ENCODE data around the gene TMEM18. TPM values are rescaled to one million over a fixed set of nuclear protein-coding genes. Genes with fewer than 3 reads are reported as not detected.

The TMEM18 gene
- polyA plus RNA-seq, 5 donors = 56.2 to 68.1 (median 59.5) TPM

- no peak for DNase-seq
Measured at GRCh38 chr2:622357-622756, 54.8 kb downstream of the TMEM18 start.

- no peak for DNase-seq
Measured at GRCh38 chr2:621303-622099, 55.7 kb downstream of the TMEM18 start.

GRCh38 chr2:620471-621302 is 56.5 kb downstream of the TMEM18 start:
- DNase-seq = no peak

GRCh38 chr2:620004-620403 is 57.2 kb downstream of the TMEM18 start:
- DNase-seq = no peak

GRCh38 chr2:618422-618990 is 58.7 kb downstream of the TMEM18 start:
- no peak for DNase-seq

- no peak for DNase-seq
Measured at GRCh38 chr2:618005-618404, 59.2 kb downstream of the TMEM18 start.

Measured in right lung (tissue), 5 donors.